ENCODE data around the gene ARHGAP8.

ARHGAP8 gene

DNA sequence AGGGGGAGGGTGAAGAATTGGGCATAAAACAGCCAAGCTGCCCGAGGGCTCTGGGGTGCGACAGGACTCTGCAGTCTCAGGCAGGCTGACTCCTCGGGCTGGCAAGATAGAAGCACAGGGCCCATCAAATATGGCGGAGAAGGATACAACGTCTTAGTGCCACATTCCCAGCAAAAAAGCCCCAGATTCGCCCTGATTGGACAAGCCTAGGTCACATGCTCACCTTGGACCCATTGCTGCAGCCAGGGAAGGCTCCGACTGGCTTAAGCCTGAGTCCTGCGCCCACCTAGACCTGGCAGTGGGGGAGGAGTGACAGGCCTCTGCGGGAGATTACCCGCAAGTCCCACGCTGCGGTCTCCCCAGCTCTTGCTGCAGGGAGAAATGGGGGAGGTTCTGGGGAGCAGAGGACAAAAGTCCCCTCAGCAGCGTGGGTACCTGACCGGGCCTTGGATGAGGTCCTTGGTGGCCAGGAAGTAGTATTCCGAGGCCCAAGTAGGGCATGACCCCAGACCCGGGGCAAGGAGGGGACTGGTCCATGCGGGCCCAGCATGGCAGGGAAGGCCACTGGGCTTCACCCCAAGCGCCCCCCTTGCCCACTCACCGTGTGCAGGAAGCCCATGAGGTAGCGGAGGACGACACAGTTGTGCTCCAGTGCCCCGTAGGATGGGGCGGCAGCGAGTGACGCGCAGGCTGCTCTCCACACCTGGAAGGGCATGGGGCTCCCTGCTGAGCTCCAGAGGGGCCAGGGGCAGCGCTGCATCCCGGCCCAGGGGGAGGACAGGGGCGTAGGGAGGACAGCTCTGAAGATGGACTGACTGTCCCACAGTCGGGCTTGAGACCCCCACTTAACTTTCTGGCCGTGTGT, 113.0 kb downstream of the ARHGAP8 start:
- no peak for DNase-seq

DNA sequence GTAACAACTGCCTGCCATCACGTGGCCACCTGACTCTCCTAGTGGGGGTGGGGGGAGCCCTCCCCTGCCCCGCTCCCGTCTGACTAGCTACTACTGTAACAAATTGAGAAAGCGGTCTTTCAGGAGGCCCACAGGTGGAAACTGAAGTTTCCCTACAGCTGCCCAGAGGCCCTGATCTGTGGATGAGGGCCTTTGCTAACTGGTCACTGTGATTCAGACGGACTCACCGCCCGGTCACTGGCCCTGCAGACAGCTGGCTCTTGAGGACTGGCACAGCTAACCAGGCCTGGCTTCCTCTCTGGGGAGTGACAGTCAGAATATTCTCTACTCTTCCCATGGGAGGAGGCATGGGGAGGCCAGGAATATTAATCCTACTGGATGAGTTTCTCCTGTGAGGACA, 116.8 kb downstream of the ARHGAP8 start:
- DNase-seq = no peak

DNA sequence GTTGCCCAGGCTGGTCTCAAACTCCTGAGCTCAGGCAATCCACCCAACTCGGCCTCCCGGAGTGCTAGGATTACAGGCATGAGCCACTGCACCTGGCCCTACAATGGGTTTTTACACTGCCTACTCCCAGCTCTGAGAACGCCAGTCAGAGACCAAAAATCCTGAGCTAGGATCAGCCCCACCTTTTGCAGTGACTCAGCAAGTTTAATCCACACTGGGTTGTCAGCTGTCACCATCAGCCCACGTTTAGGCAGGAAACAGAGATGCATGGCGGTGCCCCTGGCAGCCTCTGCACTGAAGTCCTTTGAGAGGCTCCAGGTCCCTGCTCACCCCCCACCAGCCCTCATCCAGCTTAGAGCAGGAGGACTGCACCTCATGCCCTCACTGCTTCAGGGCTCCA, 117.6 kb downstream of the ARHGAP8 start:
- no peak for DNase-seq

DNA sequence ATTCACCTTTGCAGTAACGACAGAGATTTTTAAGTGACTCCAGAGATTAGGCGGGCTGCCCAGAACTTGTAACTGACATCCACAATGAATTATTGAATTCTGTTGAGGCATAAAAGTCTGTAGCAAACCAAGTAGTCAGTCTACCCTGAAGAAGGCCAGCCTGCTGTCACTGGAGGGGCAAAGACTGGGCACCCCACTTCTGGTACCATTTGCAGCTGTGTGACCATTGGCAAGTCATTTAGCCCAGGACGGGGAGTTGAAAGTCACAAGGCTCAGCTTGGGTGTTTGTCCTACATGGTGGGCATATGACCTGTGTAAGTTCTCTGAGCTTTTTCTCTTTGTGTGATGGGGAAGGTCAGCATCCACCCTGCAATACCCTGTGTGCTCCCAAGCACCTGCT, 119.4 kb downstream of the ARHGAP8 start:
- no peak for DNase-seq

DNA sequence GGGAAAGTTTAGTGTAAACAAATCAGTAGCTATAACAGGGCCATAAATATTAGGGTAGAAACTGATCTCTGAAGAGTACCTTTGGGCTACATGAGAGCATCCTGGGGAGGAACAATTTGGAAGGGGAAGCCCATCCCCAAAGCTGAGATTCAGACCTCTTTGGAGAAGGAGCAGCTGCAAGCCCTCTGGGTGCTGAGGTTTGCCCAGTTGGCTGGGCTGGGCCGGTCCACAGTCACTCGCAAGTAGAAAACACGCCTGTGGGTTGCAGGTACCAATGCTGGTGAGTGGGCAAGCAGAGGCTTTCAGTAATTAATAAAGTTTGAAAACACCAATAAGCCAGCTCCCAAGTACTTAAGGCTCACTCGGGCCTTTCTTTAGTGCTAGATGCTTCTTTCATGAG, 124.5 kb downstream of the ARHGAP8 start:
- no peak for DNase-seq

DNA sequence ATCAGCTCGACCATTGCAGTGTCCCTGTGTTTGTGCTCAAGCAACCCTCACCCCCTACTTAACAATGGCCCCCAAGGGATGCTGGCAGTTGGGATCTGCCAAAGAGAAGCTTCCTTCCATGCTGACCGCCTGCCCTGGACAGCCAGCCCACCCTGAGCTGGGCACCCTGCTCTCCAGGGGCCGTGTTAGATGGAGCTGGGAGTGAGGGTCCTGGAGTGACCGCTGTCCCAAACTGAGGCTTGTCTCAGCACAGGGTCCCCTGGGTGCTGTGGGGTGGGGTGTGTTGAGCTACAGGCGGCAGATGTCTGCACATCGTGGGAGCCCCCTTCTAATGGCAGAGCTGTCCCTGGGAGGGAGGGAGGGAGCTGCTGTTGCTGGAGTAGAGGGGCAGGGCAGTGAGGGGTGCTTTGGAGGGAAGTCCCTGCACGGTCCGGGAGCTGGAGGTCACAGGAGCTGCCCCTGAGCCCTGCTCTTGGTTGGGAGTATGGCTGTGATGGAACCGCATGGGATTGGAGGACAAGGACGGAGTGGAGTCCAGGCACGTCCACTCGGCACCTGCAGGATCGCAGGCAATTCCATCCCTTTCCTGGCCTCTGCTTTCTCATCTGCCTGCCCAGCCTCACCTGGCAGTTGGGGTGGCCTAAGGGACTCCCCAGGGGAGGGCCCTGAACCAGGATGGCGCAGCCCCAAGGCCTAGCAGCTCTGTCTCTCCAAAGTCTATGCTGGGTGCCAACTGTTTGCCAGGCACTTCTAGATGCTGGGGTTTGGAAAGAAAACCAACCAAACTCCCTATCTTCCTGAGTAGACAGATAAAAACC, 126.3 kb downstream of the ARHGAP8 start:
- DNase-seq = no peak

DNA sequence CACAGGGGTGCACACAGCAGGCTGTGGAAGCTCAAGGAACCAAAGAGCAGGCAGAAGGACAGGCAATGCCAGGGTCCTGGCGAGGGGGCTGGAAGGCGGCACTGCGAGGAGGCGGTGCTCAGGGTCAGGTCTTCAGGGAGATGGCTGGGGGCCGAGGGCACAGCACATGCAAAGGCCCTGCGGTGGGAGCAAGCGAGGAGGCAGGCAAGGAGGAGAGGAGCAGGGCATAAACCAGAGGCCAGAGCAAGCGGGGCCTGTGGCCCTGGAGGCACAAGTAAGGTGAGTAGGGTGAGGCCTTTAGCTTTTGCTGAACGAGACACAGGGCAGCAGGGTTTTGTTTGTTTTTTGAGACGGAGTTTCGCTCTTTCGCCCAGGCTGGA, 126.9 kb downstream of the ARHGAP8 start:
- DNase-seq = no peak

DNA sequence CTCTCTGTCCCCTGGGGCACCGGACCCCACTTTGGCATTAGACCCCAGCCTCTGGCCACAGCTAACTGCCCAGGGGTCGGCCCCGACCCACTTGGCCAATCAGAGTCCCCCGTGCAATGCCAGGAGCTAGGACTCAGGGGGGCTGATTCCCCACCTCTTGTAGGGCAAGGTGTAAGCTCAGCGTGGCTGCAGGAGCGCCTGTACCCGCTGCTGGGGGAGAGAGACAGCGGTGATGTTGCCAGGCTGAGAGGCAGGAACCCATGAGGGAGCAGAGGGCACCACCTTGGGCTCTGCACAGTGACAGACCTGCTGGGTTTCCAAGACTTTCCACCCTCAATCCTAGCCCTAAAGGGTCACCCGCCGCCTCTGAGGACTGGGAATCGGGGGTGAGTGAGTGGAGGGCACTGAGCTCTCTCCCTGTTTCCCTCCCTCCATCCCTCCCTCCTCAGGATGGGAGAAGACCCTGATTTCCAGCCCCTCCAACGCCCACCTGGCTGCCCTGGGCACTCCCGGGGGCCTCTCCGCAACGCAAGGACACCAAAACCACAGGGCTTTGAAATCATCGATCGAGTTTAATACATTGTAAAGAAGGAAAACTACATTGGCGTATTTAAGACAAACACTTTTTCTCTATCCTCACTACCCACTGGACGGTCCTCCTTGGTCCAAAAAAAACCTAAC, 128.4 kb downstream of the ARHGAP8 start:
- DNase-seq = no peak

DNA sequence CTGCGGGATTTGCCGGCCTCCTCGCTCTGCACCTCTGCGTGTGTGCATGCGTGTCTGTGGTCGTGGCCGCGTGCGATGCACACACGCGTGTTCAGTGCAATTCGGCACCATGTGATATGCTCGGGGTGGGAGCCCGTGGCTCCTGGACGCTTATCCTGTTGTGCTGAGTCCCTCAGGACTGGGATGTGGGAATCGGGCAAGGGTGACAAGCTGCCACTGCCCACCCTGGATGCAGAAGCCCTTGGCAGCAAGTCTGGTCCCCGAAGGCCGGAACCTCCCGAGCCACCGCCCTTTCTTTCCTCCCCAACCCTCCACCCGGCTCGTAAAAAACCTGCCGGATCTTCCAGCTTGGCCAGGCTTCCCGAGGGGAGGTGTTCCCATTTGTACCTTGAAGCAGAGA, 129.2 kb downstream of the ARHGAP8 start:
- no peak for DNase-seq

DNA sequence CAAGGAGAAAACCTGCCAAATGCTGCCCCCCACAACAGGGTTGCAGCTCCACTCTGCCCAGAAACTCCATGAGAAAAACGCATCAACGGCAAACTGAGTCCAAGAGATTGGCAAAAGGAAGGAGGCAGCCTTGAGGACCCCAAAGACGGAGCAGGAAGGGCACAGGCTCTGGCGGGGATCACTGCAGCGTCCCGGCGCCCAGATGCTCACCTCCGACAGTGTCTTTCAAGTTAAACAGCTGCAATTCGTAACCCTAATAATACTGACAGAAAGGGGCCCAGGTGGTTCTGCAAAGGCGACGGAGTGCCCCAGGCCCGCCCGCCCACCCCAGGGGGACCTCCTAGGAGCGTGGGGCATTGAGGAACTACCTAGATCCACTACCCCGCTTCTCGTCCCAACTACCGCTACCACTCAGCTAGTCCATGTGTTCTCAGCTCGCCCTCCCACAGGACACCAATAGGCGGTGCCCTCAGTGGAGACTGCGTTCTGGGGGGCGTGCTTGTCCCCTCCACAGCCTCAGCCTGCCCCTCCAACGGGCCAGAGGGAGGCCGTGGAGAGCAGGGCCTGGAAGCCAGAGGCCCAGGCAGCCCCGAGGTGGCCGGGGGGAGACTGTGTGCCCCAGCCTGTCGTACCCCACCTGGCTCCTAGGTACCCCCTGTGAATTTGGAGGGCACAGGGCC, 130.0 kb downstream of the ARHGAP8 start:
- DNase-seq = no peak

DNA sequence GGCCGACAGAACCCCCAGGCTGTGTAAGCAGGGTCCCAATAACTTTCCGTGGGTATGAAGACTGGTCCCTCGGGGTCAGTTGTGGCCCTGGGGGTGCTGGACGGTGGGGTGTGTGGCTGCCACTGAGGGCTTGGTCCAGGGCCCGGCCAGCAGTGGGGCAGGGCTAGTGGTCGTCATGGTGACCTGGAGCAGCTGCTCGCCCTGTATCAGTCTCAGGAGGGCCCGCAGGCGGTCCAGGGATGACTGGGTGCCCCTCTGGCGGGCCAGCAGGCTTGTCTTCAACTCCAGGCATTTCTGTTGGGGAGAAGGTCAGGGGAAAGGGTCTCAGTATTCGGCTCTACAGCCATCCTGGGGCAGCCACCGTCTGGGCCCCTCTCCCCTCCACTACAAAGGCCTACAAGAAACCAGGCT, 130.6 kb downstream of the ARHGAP8 start:
- DNase-seq = no peak

DNA sequence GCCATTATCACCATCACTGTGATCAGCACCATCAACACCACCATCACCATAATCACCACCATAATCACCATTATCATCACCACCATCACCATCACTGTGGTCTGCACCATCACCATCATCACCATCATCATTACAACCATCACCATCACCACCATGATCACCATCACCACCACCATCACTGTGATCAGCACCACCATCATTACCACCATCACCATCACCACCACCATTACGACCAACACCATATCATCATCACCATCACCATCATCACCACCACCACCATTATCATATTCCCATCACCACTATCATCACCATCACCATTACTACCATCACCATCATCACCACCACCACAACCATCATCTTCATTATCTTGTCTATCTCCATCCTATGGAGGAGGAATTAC, 132.2 kb downstream of the ARHGAP8 start:
- DNase-seq = no peak

DNA sequence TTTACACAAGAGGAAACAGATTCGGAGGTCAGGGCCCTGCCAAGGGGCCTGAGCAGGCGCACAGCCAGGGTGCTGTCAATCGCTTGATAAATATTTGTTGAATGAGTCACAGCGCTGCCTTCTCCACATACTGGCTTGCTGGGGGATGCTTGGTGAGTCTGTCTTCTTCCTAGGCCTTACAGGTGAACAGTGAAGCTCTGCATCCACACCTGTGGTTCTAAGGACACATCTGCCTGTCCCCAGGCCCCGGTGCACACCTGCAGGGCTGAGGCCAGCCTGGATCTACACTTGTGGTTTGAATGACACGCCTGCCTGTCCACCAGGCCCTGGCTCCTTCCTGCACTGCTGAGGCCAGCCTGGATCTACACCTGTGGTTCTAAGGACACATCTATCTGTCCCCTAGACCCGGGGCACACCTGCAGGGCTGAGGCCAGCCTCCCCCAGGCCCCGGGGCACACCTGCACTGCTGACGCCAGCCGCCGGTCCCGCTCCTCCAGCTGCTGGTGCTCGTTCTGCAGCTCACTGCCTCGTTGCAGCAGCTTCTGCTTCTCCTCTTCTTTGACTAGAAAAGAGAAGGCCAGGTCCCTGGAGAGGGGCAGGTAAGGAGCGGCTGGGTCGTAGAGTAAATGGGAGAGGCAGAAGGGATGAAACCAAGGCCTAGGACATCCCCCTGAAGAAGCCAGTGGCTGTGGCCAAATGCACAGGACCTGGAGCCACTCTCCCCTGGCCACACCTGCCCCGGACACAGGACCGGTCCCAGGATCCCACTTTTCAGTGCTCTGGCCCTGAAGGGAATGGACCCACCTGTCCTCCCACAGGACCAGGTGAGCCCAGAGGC, 132.8 kb downstream of the ARHGAP8 start:
- DNase-seq = no peak

DNA sequence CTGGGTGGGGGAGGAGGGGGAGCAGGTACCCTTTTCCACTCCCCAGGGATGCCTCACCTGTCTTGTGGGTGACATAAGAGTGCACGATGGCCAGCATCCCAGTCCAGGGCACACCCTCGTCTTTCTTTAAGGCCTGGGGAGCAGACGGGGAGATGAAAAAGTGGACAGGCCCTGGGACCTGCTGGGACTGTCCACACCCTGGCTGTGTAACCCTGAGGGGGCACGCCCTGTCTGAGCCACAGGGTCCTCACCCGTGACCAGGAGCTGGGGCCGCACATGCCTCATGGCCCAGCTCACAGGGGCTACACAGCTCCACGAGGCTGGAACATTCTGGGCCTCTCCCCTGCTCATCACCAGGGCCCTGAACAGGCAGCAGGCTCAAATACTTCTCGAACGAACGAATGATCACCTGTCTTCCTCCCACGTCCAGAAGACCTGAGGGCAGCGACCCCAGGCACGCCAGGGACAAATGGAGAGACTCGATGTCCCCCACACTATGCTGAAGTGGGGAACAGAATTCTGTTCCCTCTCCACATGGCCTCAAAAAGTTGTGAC, 133.5 kb downstream of the ARHGAP8 start:
- DNase-seq = no peak

DNA sequence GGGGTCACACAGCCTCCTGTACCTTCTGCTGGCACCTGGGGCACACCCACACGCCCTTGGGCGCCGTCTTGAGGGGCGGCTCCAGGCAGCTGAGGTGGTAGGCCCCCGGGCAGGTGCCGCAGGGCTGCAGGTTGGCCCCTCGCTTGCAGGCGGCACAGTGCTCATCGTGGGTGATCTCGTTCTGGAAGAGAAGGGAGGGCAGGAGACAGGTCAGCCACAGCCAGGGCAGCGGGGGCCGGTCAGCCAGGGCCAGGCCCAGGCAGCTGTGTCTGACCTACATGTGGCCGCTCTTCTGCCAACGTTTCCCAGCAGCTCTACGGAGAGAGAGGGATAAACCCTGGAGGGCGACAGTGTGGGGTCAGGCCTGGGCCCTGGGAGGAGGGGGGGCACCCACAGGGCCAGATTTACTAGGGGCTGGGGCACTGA, 135.6 kb downstream of the ARHGAP8 start:
- DNase-seq = no peak

DNA sequence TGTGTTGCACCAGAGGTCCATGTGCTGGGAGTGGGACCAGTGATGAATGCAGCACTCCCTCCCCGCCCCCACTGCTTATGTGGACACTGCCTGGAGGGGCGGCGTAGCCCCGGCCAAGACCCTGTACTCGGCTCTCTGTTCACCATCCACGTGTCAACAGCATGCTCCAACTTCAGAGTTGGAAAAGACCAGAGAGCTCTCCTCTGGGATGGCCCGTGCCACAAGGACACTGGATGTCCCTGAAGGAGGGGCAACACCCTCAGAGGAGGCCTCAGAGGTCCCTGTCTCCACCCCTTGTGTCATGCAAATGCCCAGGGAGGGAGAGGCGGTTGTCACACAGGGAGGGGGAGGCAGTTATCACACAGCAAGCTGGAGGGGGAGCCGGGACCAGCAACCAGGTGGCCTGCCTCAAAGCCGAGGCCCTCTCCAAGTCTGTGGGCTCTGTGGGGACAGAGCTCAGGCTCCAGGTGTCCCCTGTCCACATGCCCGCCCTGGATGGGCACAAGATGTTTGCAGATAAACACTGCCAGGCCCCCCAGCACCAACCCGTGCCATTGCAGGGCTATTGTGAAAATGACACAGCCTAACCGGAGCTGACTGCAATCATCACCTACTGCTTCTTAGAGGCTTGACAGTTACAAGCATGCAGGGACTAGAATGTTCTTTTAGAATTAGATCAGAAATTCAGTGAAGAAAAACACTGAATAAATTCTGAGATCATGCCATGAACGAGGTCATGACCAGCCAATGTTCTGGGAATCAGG, 136.3 kb downstream of the ARHGAP8 start:
- DNase-seq = no peak

DNA sequence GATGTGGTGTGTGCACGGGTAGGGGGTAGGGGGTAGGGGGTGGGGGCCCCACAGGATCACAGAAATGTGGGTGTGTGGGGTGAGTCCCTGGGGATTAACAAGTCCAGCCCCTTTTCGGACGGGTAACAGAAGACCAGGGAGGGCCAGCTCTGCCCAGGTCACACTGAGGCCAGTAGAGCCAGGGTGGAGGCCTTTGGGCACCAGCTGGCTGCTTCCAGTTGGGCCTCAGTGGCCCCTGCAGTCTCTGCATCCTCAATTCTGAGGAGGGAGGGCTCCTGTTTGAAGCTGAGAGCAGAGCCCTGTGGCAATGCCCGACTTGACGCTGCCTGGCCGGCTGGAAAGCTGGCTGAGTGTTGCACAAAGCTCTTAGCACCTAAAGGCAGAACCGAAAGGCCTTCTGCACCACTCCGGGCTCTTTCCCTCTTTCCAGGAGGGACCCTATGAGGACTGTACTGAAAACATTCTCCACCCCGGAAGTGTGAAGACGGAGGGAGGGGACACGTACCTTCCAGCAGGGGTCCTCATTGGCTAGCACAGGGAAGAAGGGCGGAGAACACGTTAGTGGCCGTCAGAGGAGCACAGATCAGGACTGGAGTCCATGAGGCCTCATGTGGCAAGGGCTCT, 137.0 kb downstream of the ARHGAP8 start:
- no peak for DNase-seq

DNA sequence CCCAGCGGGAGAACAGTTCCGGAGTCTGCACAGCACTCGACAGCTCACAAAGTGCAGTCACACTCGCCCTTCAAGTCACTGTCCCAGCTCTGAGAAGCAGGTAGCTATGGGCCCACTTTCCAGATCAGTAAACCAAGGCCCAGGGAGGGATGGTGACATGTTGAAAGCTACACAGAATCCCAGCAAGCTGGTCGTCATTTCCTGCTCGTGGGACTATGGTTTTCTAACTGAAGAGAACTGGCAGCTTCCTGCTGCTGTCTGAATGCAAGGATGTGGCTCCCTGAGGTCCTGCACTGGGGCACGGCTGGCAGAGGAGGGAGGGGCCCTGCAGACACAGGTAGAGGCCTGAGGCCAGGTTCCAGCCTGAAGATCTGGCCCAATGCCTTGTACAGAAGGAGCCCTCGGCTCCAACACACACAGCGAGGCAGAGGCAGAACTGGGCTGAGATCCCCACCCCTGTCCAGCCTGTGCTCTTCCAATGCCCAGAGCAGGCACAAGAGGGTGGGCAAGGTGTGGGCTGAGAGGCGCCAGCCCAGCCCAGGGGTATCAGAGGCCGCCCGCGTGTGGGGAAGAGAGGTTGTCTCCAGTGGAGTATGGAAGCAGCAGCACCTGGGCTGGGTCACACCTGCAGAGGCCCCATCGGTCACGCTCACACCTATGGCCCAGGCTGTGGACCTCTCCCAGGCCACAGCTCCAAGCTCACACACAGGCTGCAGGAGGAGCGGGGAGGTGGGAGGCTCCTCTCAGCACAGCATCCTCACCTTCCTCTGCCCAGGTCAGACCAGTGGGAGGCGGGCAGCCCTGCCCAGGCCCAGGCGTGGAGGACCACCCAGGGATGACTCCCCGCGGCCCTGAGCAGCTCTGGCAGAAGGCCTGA, 138.3 kb downstream of the ARHGAP8 start:
- no peak for DNase-seq

DNA sequence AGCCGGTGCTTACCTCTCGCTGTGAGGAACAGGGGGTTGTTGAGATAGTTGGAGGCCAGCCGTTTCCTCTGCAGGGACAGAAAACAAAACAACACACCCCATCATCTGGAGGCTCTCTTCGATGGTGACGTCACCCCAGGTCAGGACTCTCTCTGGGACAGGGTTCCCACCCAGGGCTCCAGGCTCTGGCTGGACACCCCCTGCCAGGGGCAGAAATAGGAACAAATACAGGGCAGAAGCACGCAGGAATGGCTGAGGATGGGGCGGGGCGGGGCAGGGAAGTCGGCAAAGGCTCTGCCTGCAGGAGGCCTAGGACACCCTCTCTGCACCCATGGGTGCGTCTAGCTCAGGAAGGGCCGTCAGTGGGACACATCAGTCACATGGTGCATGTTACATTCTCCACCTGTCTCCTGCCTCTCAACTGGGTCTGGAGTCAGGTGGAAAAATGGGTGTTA, 138.9 kb downstream of the ARHGAP8 start:
- no peak for DNase-seq
